Cardiac muscle cell (in vitro differentiated cells and primary cell): ENCODE data around the gene NEO1. TPM values are rescaled to one million over a fixed set of nuclear protein-coding genes. Genes with fewer than 3 reads are reported as not detected.

Experiments
- DNase-seq, 2 donors: peaks; one replicate each; pipeline versions ENCODE4 v3.0.0 to v3.0.0-alpha.2; 2010 to 2017; ENCODE audit warnings: low read depth in 1 of 2, low spot score in 1 of 2
- H3K27ac ChIP-seq: fragments of 200-600 bp; sonication (generic); 2 replicates; pipeline ENCODE4 v1.5.1; 2016
- H3K27me3 ChIP-seq: fragments of 200-600 bp; sonication (generic); 2 replicates; pipeline ENCODE4 v1.6.0; 2016; ENCODE audit warnings: control low read depth
- H3K36me3 ChIP-seq: fragments of 200-600 bp; sonication (generic); 2 replicates; pipeline ENCODE4 v1.5.1; 2016; ENCODE audit warnings: control low read depth
- H3K4me1 ChIP-seq: fragments of 200-600 bp; sonication (generic); 2 replicates; pipeline ENCODE4 v1.8.1; 2017; ENCODE audit warnings: low read depth, mild to moderate bottlenecking, mixed run types
- H3K4me3 ChIP-seq: fragments of 200-600 bp; sonication (generic); 2 replicates; pipeline ENCODE4 v1.5.1; 2016; ENCODE audit warnings: mild to moderate bottlenecking
- H3K9me3 ChIP-seq: fragments of 200-600 bp; sonication (generic); 2 replicates; pipeline ENCODE4 v1.5.1; 2017; ENCODE audit warnings: low read depth, mild to moderate bottlenecking, control low read depth
- polyA plus RNA-seq: library from polyadenylated mRNA; unstranded; fragments of >200 nt; fragmentation: Nextera tagmentation; extraction: Ambion mirVana; gene quantifications from 2 replicates; pipeline ENCODE4 v1.2.1, GENCODE V29; 2016
- total RNA-seq: library from RNA; depleted of rRNA; stranded (reverse); fragments of >200 nt; gene quantifications from 2 replicates; pipeline ENCODE4 v1.2.3, GENCODE V29; 2016
- TF ChIP-seq, protein P1 (sequence below): IDR thresholded peaks from 2 replicates; pipeline ENCODE4 v1.5.1; 2012; ENCODE audit warnings: low read depth, mild to moderate bottlenecking, low read length

NEO1 gene
- total and polyA plus RNA-seq, 2 experiments from 2014 or later: 12.9 to 37.4 TPM

DNA sequence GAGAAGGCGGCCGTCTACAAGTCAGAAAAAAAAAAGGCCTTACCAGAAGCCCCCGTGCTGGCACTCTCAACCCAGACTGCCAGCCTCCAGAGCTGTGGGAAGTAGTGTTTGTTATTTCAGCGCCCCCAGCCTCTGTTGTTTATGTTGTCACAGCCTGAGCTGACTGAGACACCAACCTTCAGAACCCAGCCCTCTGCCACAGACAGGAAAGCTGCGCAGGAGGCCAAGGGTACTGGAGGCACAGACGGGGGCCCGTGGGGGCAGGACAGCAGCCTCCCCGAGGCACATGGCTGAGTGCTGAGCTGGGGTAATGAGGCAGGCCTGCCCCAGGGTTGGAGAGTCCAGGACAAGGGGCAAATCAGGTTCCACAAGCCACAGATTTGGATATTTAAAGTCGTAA is 282.8 kb downstream of the NEO1 start:
- no peak overlapping the region for H3K4me3 ChIP-seq
- peaks cover 77% of the 10 kb centered on the region for H3K36me3 ChIP-seq
- no peaks in the 10 kb centered on the region for H3K9me3 ChIP-seq
- H3K4me1 ChIP-seq: peaks cover 47% of the 10 kb centered on the region
- peak overlapping the region; percentile 43 for H3K27ac ChIP-seq
- H3K27me3 ChIP-seq: no peaks in the 10 kb centered on the region
- TF ChIP-seq, protein P1, sequence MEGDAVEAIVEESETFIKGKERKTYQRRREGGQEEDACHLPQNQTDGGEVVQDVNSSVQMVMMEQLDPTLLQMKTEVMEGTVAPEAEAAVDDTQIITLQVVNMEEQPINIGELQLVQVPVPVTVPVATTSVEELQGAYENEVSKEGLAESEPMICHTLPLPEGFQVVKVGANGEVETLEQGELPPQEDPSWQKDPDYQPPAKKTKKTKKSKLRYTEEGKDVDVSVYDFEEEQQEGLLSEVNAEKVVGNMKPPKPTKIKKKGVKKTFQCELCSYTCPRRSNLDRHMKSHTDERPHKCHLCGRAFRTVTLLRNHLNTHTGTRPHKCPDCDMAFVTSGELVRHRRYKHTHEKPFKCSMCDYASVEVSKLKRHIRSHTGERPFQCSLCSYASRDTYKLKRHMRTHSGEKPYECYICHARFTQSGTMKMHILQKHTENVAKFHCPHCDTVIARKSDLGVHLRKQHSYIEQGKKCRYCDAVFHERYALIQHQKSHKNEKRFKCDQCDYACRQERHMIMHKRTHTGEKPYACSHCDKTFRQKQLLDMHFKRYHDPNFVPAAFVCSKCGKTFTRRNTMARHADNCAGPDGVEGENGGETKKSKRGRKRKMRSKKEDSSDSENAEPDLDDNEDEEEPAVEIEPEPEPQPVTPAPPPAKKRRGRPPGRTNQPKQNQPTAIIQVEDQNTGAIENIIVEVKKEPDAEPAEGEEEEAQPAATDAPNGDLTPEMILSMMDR: no peak
- no peak for DNase-seq

DNA sequence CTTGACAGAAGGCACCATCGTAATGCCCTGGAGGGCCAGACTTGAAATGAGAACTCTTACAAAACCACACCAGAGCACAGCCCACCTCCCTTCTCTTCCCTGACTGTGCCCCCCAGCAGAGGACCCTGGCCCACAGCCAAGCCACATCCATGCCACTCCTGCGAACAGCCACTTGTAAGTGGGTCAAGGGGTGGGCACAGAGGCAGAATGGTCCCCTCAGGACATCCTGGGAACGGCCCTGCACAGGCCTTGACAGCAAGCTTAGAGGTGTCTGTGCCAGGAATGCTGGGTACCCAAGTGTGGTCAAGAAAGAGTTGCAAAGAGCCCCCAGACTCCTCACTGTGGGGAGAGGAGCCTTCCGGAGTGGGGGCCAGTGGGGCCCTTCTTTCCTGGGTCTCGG is 283.2 kb downstream of the NEO1 start:
- Histone ChIP-seq H3K4me3 (no peak overlapping the region), H3K27ac (peak overlapping the region; percentile 43), H3K9me3 (no peaks in the 10 kb centered on the region), H3K36me3 (peaks cover 75% of the 10 kb centered on the region), H3K4me1 (peaks cover 42% of the 10 kb centered on the region), H3K27me3 (no peaks in the 10 kb centered on the region)
- DNase-seq: no peak
- TF ChIP-seq, protein P1: no peak

- H3K9me3 ChIP-seq: no peaks in the 10 kb centered on the region
- H3K27me3 ChIP-seq: no peaks in the 10 kb centered on the region
- no peak overlapping the region for H3K4me3 ChIP-seq
- DNase-seq: no peak
- TF ChIP-seq, protein P1: no peak
- H3K27ac ChIP-seq: no peak overlapping the region
- H3K4me1 ChIP-seq: peaks cover 33% of the 10 kb centered on the region
- peaks cover 75% of the 10 kb centered on the region for H3K36me3 ChIP-seq
Observed at GRCh38 chr15:73336756-73337155, 284.5 kb downstream of the NEO1 start.

- peaks cover 75% of the 10 kb centered on the region for H3K36me3 ChIP-seq
- H3K27me3 ChIP-seq: no peaks in the 10 kb centered on the region
- DNase-seq: no peak
- peaks cover 33% of the 10 kb centered on the region for H3K4me1 ChIP-seq
- H3K9me3 ChIP-seq: no peaks in the 10 kb centered on the region
- TF ChIP-seq, protein P1: no peak
- H3K27ac ChIP-seq: no peak overlapping the region
- no peak overlapping the region for H3K4me3 ChIP-seq
Observed at GRCh38 chr15:73337187-73337586, 284.9 kb downstream of the NEO1 start.

DNA sequence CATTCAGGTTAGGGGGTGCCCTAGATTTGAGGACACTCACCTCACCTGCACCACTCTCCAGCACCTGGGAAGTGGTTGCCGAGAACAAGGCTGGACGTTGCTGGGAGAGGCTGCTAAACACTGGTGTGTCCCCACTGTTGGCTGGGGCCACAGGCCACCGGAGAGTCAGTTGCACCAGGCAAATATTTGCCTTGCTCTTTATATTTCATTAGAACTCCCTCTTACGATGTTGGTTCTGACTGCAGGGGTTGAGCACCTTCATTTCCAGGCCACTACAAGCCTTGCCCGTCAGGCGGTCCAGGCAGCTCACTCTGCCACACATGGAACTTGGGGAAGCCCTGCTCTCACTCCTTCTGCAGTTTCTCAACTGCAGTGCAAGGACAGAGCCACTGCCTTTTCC is 285.8 kb downstream of the NEO1 start:
- TF ChIP-seq, protein P1: no peak
- H3K4me1 ChIP-seq: peaks cover 28% of the 10 kb centered on the region
- no peak for DNase-seq
- H3K4me3 ChIP-seq: no peak overlapping the region
- H3K9me3 ChIP-seq: no peaks in the 10 kb centered on the region
- H3K36me3 ChIP-seq: peaks cover 76% of the 10 kb centered on the region
- no peak overlapping the region for H3K27ac ChIP-seq
- no peaks in the 10 kb centered on the region for H3K27me3 ChIP-seq
